HL-60/S4 treated with phorbol 12-myristate 13-acetate at 8.2 ng/mL for 4 days and 3 days (cell line): ENCODE data around the gene SCGB3A1.

Source experiments
- in situ Hi-C: fragments of 300-500 bp; cut with MboI; formaldehyde crosslinking; loops from 2 replicates; pipeline ENCODE4 v1.15.0; 2022; ENCODE audit warnings: low sequenced_read_pairs

Gene SCGB3A1

GRCh38 chr5:180606215-180606785 is 15.0 kb upstream of the SCGB3A1 start:
- in situ Hi-C loops = no loop called here

- in situ Hi-C loops = no loop called here
These were observed 14.4 kb upstream of the SCGB3A1 start for GRCh38 chr5:180605554-180606214.

DNA sequence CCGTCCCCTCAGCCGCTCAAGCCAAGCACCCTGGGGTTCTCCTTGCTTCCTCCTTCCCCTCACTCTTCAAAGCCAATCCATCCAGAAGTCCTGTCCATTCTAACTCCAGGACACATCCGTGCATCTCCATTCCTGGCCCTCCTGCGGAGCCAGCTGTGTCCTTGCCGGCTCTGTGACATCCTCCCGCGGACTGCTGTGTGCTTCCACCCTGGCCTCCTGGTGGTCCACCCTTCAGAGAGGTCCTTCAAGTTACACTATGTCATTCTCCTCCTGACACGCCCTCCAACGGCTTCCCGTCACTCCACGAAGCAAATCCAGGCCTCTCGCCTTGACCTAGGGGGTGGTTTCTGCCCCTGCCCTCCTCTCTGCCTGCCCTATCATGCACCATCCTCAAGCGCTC is 13.0 kb upstream of the SCGB3A1 start:
- in situ Hi-C loops = no loop called here

GRCh38 chr5:180603076-180603594 is 11.8 kb upstream of the SCGB3A1 start:
- in situ Hi-C loops = no loop called here

GRCh38 chr5:180602481-180603075 is 11.3 kb upstream of the SCGB3A1 start:
- in situ Hi-C loops = no loop called here

- in situ Hi-C loops = no loop called here
These were observed 10.5 kb upstream of the SCGB3A1 start for GRCh38 chr5:180601591-180602480.

DNA sequence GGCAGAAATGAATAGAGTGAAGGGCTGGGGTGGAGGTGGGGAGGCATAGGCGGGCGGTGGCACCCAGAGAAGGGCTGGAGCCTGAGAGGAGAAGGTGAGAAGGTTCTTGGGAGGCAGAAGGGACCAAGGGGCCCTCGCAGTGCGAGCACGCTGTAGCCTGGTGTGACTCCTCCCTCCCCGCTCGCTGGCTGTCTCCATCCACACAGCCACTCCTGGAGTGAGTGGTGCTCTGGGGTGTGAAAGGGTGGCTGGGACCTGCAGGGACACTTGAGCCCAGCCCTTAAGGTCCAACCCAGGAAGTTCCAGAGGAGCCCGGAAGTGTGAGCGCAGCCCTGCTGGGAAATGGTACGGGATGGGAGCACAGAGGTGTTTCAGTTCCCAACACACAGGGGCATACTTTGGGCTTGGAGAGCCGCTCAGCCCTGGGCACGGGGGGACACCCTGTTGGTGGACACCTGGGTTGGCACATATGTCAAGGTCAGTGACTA is 9.3 kb upstream of the SCGB3A1 start:
- in situ Hi-C loops = no loop called here

DNA sequence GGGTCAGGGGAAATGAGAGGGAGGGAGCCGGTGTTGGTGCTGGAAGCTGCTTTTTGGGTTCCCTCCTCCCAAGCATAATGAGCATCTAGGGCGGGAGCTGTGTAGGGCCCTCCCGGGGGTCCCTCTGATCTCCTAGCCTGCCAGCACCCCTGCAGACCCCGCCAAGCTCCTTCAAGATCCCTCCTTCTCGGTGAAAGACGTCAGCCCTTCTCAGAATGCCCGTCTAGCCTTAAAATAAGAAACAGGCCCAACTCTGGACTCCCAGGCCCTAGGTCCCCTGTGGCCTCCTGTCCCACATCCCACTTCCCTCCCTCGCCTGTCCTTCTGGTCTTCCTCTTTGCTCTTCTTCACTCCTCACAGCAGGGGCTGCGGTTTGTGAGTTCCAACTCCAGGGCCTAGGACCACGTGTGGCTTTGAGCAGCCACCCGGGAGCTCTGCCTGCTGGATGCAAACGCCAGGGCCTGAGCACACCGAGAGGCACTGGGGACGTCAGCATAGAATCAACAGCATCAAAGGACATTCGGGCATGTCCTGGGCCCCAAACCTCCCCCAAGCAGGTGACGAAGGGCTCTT is 8.8 kb upstream of the SCGB3A1 start:
- in situ Hi-C loops = no loop called here

GRCh38 chr5:180599590-180599914 is 8.3 kb upstream of the SCGB3A1 start:
- in situ Hi-C loops = no loop called here

DNA sequence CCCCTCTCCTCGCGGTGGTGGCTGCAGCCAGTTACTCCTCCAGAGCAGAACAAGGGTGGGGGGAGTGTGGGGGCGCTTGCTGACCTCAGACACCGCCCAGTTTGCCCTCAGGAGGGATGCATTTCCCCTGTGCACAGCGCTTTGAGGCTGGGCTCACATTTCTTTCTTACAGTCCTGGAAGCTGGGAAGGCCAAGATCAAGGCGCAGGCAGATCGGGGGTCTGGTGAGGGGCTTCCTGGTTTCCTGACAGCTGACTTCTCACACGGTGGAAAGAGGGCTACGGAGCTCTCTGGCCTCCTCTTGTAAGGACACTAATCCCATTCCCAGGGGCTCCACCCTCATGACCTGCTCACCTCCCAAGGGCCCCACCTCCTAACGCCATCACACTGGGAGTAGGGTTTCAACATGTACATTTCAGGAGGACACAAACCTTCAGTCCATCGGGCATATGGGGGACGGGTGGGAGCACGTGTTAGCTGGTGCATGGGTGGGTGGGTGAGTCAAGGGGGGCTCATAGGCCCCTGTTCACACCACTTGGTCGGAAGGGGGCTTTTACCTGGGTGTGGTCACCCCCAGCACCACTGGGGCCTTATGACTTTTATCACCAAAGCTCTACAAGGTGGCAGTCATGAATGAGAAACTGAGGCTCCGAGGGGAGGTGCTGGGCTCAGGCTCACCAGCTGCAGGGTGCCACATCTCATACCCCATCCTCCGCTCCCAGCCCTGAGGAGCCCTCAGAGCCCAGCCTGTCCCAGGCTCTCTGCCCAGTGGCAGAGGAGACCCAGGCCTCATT is 7.7 kb upstream of the SCGB3A1 start:
- in situ Hi-C loops = no loop called here

GRCh38 chr5:180598316-180598701 is 7.0 kb upstream of the SCGB3A1 start:
- in situ Hi-C loops = no loop called here

DNA sequence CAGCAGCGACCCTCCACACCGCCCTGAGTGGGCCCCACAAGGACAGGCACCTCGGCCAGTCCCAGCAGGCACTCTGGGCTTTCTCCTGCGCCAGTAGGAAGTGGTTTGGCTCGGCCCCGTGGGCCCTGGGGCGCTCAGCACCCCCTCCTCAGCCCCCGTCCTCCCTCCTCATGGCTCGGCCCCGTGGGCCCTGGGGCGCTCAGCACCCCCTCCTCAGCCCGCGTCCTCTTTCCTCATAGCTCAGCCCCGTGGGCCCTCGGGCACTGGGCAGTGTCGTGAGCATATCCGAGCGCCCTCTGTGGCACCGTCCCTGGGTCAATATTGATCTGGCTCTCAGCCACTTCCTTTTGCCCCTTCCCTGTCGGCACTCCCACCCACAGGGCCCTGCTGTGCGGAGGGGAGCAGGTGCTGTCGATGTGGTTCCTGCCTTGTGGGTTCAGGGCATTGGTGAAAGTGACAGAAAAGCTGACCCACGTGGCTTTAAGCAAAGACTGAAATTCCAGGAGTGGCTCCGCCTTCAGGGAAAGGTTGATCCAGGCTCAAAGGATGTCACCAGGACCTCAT is 5.5 kb upstream of the SCGB3A1 start:
- in situ Hi-C loops = no loop called here

DNA sequence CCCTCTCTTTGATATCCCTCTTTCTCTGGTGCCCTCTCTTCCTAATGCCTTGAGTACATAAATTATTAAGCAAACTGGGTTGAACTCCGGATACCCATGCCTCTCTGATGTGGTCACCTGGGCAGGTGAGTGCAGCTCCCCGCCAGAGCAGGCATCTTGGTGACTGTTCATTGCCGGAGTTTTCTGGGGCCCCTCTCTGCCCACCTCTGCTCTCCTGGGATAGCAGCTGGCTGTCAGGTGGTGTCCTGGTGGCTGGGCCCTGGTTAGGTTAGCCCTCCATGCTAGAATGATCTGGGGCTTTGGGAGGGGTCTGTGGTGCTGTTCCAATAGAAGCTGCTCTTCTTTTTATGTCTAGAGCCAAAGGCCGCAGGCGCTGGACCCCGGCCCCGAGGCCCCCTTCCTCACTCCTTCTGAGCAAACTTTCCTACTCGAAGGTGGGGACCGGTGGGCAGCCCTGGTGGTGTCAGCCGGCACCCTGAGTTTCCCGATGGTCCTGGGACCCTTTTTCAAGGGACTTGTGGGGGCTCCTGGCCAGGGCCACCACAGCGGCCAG is 4.9 kb upstream of the SCGB3A1 start:
- in situ Hi-C loops = no loop called here

DNA sequence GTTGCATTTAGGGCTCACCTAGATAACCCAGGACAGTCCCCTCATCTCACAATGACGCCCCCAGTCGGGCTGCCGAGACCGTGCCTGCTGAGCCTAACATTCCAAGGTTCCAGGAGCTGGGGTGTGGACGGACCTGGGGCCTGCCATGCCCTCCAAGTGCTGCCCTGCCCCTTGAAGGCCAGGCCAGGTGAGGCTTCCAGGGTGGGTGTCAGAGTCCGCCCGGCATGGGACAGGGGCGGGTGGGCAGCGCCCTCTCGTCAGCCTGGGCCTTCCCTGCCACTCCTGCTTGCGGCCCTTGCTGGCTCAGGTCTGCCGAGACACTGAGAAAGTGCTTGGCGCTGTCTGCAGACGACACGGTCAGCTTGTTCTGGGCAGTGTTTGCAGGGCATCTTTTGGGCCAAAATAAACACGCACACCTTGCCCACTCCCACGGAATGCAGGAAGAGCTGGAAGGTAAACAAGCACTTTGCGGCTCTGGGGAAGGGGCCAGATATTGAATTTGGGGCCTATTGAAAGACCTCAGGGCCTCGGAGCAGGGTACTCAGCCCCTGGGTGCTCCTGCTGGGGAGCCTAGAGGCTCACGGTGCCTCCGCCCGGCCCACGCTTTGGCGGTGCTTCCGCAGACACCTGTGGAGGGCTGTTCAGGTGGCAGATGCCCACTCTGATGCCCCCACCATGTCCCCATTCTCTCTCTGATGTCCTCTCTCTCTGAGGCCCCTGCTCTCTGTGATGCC is 4.2 kb upstream of the SCGB3A1 start:
- in situ Hi-C loops = no loop called here

DNA sequence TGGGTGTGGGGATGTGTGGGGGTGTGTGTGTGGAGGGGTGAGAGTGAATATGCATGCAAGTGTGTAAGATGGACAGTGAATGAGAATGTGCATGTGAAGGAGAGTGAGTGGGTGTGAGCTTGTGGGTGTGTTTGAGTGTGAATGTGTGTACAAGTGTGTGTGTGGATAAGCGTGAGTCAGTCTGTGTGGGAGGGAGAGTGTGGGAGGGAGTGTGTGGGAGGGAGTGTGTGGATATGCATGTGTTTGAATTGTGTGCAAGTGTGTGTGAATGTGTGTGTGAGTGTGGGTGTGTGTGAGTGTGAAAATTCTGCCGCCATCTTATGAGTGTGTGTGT is 3.7 kb upstream of the SCGB3A1 start:
- in situ Hi-C loops = no loop called here

- in situ Hi-C loops = no loop called here
These were observed 3.2 kb upstream of the SCGB3A1 start for GRCh38 chr5:180594311-180595045.

DNA sequence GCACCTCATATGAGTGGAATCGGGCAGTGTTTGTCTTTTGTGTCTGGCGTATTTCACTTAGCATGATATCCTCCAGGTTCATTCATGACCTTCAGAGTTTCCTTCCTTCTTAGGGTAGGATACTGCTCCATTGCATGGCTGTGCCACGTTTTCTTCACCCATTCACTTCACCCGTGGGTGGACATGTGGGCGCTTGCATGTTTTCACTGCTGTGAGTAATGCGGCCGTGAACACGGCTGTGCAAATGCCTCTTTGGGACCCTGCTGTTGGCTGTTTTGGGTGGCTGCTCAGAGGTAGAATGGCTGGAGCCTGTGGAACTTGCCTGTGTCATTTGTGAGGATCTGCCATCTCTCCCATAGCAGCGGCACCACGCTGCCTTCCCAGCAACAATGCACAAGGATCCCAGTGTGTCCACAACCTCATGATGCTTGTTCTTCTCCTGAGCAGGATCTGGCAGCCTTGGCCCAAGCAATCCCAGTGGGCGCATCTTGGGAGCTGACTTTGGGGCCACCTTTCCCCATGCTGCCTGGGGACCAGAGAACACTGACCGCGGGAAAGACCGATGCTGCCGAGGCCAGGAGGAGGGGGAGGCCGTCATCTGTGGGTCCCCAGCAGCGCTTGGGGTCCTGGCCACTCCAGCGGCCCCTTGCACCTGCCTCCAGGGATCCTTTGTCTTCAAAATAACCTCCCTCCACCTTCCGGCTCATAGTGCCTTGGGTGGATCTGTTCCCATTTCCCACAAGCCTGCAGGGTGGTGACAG is 2.3 kb upstream of the SCGB3A1 start:
- in situ Hi-C loops = no loop called here

GRCh38 chr5:180592176-180592575 is 877 bp upstream of the SCGB3A1 start:
- in situ Hi-C loops = no loop called here
